ENCODE results near the gene SPIC. TPM values are rescaled to one million over a fixed set of nuclear protein-coding genes. Genes with fewer than 3 reads are reported as not detected.

SPIC gene
- total RNA-seq = not detected

DNA sequence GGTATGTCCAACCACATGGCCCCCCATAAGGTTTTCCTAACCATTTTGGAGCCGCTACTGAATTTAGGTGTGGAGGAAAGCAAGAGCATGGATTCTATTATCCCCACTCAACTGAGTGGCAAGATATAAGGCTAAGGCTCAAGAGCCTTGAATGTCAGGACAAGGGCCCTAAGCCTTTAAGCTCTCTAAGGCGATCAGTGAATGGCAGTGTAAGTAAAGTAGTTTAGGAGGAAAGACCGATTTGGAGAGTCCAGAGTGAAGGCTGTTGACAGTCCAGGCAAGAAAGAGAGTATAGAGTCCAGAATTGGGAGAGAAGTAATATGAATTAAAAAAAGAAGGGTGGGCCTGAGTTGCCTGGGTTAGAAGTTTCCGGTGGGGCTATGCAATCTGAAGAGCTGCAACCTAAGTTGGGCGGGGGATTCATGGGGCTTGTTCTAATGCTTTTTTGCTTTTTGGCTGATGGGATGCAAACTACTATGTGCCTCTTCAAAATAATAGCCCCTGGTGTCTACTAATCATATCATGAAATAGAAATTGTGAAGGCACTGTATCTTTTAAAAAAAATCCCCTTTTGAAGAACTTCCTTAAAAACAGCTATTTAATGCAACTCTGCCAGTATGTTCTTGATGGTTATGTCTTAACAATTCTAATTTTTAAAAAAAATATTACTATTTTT lies at the start of gene SPIC:
Gene SPIC, plus strand, starts transcription at position 626 of the 676 bp plus-strand sequence. CDS start 1,569 bp downstream, outside the sequence.

Other genes with a start within 250 kb of the SPIC start
- gene UTP20, start 195.2 kb upstream of the SPIC start, total RNA-seq = 24.3 TPM
- gene ARL1, start 67.6 kb upstream of the SPIC start, total RNA-seq = 113 TPM
- gene MYBPC1, start 119.6 kb downstream of the SPIC start, total RNA-seq = 226 TPM
- 24.7 TPM for gene CHPT1, start 222.3 kb downstream of the SPIC start, total RNA-seq